NCI-H2196 (cell line): Measurements from ENCODE around the gene RIOK2.
A peak's percentile ranks its signal among the peaks of the same experiment; 100 is the strongest.
"Not testable (repeated sequence)": the region's sequence is repeated elsewhere in the genome, so short reads cannot be mapped to it uniquely, and the experiment has no call there.

Experiments used
- DNase-seq: peaks from one replicate; lab custom pipeline; 2025; ENCODE audit not compliant: unreplicated experiment; lab: John Stamatoyannopoulos, UW

RIOK2 gene

DNA sequence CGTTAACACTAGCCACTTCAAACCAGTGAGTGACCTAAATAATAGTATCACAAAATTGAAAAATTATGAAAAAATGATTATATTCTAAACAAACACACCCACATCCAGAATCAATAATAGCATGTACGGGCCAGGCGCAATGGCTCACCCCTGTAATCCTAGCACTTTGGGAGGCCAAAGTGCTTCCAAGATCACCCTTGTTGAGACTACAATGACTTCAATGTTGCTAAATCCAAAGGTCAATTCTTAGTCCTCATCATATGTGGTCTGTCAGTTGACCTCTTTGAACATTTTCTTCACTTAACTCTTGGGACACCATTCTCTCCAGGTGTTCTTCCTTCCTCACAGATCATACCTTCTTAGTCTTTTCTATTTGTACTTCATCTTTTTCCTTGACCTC, 11.3 kb downstream of the RIOK2 start:
- DNase-seq: no peak

GRCh38 chr5:97167435-97167834, 15.6 kb downstream of the RIOK2 start:
- no peak for DNase-seq

DNA sequence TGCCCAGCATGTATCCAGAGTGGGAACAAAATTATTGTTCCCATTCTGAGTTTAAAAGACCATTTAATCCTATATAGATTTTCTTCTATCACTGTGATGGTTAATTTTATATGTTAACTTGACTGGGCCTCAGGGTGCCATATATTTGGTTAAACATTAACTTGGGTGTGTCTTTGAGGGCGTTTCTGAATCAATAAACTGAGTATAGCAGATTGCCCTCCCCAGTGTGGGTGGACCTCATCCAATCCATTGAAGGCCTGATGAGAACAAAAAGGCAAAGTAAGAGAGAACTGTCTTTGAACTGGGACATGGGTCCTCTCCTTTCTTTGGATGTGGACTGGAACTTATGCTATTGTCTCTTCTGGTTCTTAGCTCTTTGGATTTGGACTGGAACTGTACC, 17.3 kb downstream of the RIOK2 start:
- no peak for DNase-seq

- no peak for DNase-seq
Observed at GRCh38 chr5:97164846-97165245, 18.2 kb downstream of the RIOK2 start.

DNA sequence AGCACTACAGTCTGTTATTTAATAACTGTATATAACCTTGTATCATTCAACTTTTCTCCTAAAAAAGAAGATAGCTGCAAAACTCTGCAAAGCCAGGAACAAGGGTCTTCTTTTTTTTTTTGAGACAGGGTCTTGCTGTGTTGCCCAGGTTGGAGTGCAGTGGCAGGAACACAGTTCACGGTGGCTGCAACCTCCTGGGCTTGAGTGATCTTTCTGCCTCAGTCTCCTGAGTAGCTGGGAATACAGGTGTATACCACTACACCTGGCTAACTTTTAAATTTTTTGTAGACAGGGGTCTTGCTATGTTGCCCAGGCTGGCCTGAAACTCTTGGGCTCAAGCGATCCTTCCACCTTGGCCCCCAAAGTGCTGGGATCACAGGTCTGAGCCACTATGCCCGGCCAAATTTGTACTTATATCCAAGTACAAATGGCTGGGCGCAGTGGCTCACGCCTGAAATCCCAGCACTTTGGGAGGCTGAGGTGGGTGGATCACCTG, 19.2 kb downstream of the RIOK2 start:
- DNase-seq: no peak

DNA sequence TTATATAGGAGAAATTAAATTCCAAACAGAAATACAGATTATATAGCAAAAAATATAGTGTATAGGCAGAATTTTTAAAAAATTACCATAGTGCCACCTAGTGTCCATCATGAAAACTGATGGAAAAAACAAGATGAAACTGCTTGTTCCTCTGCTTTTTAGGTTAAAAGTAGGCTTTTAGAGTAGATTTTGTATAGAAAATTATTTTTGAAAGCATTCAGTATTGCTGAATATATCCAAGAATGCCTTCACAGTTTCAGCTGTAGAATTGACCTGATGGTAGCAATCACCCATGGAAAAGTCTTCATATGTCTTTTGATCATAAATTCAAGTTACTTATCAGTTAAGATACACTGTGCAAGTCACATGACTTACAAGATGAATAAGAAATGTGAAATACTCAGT, 19.7 kb downstream of the RIOK2 start:
- DNase-seq: no peak

GRCh38 chr5:97162045-97162444, 21.0 kb downstream of the RIOK2 start:
- peak; percentile 61 for DNase-seq

DNA sequence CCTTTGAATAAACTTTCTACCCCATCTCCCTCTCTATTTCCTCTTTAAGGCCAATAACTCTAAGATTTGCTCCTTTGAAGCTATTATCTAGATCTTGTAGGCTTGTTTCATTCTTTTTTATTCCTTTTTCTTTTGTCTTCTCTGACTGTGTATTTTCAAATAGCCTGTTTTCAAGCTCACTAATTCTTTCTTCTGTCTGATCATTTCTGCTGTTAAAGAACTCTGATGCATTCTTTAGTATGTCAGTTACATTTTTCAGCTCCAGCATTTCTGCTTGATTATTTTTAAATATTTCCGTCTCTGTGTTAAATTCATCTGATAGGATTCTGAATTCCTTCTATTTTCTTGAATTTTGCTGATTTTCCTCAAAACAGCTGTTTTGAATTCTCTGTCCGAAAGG, 25.4 kb downstream of the RIOK2 start:
- no peak for DNase-seq

DNA sequence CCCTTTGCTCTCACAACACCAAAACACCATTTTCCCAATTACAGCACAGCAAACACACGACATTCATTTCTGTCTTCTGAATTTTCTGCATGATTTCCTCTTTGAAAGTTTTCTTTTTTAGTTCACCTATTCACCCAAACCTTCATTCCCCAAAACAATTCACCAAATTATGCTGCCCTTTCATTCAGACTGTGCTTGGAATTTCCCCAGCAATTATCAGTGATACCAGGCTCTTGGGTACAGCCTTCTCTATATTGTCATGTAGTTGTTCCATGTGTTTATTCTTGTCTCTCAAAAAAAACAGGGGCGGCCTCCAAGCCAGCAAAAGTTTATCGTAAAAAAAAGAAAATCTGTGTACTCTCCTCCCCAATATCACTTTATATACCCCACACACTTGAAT, 31.7 kb downstream of the RIOK2 start:
- no peak for DNase-seq

DNA sequence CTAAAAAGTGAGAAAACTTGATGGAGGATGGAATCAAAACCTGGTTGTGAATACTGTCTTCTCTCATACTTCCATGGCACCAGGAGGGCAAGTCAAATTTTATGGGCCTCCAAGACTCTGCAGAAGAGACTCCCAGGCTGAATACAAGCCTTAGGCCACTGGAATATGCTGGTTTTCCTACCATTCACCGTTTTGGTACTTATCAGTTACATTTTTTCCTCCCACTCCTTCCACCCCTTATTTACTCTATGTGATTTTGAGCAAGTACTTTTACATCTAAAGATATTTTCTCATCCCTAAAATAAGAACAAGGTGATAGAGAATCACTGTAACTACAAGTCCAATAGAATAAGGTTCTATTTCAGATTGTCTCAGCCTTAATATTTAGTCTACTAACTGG, 32.6 kb downstream of the RIOK2 start:
- no peak for DNase-seq

- DNase-seq: no peak
Observed at GRCh38 chr5:97149709-97150108, 33.3 kb downstream of the RIOK2 start.

- DNase-seq: no peak
Observed at GRCh38 chr5:97148288-97148687, 34.8 kb downstream of the RIOK2 start.

- DNase-seq: no peak
Observed at GRCh38 chr5:97143704-97144103, 39.3 kb downstream of the RIOK2 start.

- DNase-seq: peak; percentile 21
Observed at GRCh38 chr5:97142521-97143254, 40.4 kb downstream of the RIOK2 start, which contains the start of gene LIX1. Gene LIX1 (minus strand): TSS chr5:97142611. CDS start chr5:97142576, 35 bp downstream.

DNA sequence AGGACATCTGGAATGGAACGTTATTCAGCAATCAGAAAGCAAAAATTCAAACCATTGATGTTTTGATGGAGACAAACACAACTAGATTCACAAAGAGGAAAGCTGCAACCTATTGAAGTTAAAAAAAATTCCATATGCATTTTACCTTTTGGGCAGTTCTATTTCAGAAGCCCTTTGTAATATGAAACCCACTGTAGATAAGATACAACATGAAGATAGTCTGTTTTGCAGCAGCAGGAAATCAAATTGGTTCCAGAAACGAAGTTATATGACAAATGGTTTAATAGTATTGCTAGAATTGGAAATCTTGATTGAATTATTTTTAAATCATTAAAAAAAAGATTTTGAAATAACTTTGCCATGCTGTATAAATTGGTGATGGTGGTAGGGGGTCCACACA, 41.5 kb downstream of the RIOK2 start:
- no peak for DNase-seq

DNA sequence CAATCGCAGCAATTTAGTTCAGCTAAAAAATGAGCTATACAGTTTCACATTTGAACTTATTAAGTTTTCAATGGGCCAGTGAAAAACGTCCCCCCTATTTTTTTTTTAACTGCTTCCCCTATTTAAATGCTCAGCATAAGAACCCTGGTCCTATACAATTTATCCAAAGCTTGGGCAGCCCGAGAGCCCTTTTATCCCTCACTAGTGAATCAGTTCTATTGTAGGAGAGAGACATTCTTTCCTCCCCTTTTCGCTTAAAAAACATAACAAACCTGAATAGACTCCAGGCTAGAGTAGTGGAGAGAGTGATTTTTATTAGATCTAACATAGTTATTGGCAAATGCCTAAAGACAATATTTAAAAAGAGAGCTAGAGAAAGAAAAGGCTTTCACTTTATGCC, 42.0 kb downstream of the RIOK2 start:
- DNase-seq: no peak

DNA sequence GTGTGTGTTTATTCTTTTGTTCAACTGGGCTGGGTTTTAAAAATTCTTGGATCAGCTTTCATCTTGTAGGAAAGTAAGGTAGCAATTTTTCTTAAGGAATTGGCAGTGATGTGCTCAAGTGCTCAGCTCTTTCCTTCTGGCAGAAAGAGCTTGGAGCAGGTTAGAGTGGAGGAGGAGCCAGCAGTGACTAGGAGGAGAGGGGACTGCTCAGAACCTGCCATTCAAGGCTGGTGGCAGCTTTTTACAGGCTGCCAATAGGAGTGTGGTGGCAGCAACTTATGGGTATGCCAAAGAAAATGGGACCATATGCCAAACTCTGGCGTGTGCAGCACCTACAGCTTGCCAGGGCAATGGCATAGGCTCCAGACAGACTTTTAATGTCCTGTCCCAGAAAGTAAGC, 42.8 kb downstream of the RIOK2 start:
- DNase-seq: not testable (repeated sequence)

DNA sequence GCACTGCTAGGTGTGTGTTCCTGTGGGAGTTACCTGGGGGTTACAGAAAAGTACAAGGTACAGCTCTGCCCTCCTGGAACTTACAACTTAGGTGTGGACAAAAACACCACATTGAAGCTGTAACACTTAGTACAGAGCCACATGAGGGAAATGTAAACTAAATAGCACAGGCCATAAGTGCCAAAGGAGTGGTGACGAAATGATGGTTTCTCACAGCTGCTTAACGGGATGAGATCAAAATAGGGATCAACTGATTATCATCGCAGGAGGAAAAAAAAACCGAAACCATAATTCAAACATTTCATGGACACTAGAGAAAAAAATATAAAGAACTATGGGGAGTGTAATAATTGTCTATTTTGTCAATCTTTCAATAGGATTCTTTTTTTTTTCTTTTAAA, 46.6 kb downstream of the RIOK2 start:
- no peak for DNase-seq

DNA sequence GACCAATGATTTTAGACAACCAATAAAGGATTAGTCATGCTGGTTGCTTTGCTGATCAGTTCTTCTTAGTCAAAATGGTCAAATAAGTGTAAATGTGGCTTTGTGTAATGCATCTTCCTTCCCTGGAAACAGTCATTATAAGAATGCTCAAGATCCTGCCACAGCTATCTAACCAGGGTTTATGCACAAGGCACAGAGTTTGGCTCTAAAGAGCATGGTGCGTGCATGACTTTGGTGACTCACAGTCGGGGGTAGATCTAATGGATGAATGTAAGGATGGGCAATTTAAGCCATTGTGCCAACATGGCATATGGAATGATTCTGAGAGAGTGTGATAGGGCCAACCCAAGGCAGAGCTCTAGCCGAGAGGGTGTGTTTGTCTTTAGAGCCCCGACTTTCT, 47.2 kb downstream of the RIOK2 start:
- DNase-seq: no peak

- DNase-seq: no peak
Observed at GRCh38 chr5:97134634-97135033, 48.4 kb downstream of the RIOK2 start.

- DNase-seq: no peak
Observed at GRCh38 chr5:97133101-97133500, 49.9 kb downstream of the RIOK2 start.

- DNase-seq: no peak
Observed at GRCh38 chr5:97131921-97132320, 51.1 kb downstream of the RIOK2 start.

- DNase-seq: no peak
Observed at GRCh38 chr5:97131139-97131710, 51.8 kb downstream of the RIOK2 start.
